ENCODE data around the gene STN1.

GRCh38 chr10:103885617-103886016 is 32.4 kb downstream of the STN1 start:
- TF ChIP-seq CTCF (IDR thresholded peaks at IDR 0.05; ENCODE audit: low read depth, low read length) (no peak), EZH2phosphoT487 (IDR thresholded peaks at IDR 0.05; ENCODE audit: low read depth) (no peak)

All from OCI-LY3 (cell line).